Dermis lymphatic vessel endothelial cell (primary cell): ENCODE measurements around the gene RNF113B. TPM values are rescaled to one million over a fixed set of nuclear protein-coding genes. Genes with fewer than 3 reads are reported as not detected.

Source experiments
- total RNA-seq: library from RNA; depleted of rRNA; stranded (reverse); fragments of >200 nt; gene quantifications from 2 replicates; pipeline ENCODE4 v1.2.1, GENCODE V29; 2014

RNF113B gene
- total RNA-seq = not detected in 2 replicates

DNA sequence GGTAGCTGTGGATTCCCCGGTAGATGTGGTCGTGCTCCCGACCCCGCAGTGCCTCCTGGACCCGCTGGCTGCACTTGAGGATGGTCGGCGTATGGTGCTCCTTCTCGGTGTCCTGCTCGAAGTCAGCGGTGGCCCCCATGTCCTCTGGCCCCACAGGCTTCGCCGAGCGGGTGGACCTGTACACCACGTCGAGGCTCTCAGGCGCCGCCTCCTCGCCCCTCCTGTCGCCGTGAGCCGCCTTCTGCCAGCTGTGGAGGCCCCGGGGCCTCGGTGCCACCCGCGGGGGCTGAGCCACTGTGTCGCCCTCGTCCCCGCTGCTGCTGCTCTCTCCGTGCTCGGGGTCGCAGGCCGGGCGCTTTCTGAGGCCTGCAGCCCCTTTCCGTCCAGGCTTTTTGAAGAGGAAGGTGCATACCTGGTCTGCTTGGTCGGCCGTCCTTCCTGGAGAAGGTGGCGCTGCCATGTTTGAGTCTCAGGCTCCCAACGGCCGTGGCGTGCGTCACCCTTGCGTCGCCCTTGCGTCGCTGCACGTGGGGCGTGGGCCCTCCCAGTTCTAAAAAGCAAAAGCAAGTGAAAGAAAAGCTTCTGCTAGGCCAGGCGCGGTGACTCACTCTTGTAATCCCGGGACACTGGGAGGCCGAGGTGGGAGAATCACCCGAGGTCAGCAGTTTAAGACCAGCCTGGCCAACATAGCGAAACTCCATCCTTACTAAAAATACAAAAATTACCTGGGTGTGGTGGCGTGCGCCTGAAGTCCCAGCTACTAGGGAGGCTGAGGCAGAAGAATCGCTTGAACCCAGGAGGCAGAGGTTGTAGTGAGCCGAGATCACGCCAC lies at the start of gene RNF113B:
RNF113B (minus strand) TSS at position 493 of the 832 bp plus-strand sequence; CDS start at position 460, 33 bp downstream.

GRCh38 chr13:98142380-98143156 lies 34.5 kb downstream of the RNF113B start, which contains the start of gene FARP1:
FARP1 (plus strand) TSS chr13:98143094; CDS start chr13:98213243, 70,149 bp downstream.

Other genes starting within 250 kb of the RNF113B start
- gene IPO5, start 223.6 kb downstream of the RNF113B start, total RNA-seq = 111 and 172 TPM in 2 replicates
- gene FARP1, start 34.2 kb downstream of the RNF113B start, total RNA-seq = 17.2 and 17.8 TPM in 2 replicates